HG03575 (cell line): ENCODE data around the gene BMP2.

ENCODE experiments used
- ATAC-seq: cut with Tn5 transposase; IDR thresholded peaks from one replicate; pipeline ENCODE4 v1.9.1; 2021; ENCODE audit not compliant: unreplicated experiment, insufficient number of reproducible peaks, low FRiP score; ENCODE audit errors: extremely low read depth

BMP2 gene

GRCh38 chr20:6767536-6768227 lies at the start of gene BMP2:
TSS of gene BMP2 (plus strand) at chr20:6767686. CDS start at chr20:6770127, 2,441 bp downstream.
- no peak for ATAC-seq

DNA sequence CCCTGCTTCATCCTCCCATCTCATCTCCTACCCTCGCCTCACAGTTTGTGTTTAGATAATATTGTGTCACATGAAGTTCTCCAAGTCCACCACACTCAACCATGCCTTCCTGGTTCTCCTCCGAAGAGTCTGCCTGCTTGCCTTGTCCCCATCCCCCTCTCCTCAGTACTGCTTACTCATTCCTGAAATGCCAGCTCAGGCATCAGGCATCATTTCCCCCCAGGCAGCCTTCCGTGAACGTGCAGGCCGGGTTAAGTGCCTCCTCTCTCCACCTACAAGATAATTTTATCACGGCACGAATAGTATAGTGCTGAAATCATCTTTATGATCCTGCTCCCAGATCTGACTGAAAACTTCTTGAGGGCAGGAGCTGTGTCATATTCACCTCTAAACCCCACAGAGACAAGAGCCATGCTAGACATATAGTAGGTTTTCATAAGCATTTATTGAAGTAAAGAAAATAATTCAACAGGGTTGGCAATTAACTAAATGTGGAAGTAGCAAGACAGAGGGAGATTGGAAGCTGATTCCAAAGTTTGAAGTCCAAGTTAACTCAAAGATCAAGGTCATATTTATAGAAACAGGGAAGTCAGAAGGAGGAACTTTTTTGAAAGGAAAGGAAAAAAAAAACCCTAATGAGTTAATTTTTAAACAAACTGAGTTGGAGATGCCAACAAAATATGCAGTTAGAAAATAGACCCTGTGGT lies 48.7 kb upstream of the BMP2 start:
- no peak for ATAC-seq

- ATAC-seq: no peak
Measured at GRCh38 chr20:6719369-6719721, 48.1 kb upstream of the BMP2 start.

- ATAC-seq: no peak
Measured at GRCh38 chr20:6726761-6727160, 40.7 kb upstream of the BMP2 start.

DNA sequence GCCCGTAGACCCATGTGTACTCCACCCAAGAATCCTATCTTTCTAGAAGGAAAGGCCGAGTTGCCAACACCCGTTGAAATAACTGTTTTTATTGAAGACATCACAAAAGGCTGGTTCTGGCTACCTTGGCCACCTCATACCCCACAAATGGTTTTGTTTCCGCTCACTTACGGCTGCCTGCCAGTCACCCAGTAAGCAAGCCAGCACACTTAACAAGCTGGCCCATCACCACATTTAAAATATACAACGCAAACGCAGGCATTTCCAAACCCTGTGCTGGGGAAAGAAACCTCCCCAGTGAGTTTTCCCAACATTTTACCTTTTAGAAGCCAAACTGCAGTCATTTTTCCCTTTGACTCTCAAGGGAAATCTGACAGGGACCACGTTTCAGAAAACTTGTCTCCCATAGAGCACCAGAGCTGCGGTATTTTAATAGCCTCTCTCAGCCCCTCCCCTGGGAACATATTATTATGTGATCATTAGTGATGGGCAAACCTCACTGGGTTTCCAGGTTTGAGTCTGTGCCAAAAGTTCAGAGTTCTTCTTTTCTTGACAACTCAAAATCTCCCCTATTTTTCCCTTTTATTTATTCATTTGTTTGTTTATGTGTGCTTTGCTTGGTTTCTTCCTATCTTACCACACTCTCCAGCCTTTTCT lies 36.7 kb upstream of the BMP2 start:
- no peak for ATAC-seq

DNA sequence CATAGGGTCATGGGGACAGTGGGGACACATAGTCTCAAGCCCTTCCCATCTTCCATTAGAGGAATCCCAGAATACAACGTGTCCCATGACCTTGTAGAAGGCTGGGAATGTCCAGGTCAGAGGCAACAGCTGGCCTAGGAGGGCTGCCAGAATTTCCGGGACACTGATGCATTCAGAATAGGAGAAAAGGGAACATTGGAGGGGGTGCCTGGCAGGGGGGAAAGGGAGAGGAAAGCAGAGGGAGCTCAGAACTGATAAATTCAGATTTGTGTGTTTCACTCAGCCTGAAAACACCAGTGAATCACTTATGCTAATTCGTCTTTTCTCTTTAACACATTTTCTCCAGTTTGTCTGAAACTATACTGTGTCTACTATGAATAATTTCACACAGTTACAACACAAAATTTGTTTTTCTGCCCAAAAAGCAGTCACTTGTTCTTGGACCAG lies 35.5 kb upstream of the BMP2 start:
- no peak for ATAC-seq

GRCh38 chr20:6732851-6733250 lies 34.6 kb upstream of the BMP2 start:
- ATAC-seq: no peak

- ATAC-seq: no peak
Measured at GRCh38 chr20:6733965-6734364, 33.5 kb upstream of the BMP2 start.

GRCh38 chr20:6735942-6736845 lies 31.3 kb upstream of the BMP2 start:
- ATAC-seq: no peak

DNA sequence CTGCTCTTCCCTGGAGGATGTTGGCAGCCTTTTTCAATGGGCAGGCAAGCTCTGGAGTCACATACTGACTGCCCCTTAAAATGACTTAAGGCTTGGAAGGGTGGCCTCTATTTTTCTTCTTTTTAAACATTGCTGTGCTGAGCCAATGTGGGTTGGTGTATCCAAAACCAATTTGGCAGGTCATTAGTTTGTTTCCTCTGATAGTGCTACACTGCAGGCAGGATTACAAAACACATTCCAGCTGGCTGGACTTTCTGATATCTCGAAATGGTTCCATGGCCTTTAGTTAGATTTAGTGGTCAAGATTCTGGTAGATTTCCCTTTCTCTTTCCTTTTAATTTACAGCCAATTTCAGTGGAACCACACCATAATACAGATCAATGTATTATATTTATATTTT lies 28.1 kb upstream of the BMP2 start:
- ATAC-seq: no peak

DNA sequence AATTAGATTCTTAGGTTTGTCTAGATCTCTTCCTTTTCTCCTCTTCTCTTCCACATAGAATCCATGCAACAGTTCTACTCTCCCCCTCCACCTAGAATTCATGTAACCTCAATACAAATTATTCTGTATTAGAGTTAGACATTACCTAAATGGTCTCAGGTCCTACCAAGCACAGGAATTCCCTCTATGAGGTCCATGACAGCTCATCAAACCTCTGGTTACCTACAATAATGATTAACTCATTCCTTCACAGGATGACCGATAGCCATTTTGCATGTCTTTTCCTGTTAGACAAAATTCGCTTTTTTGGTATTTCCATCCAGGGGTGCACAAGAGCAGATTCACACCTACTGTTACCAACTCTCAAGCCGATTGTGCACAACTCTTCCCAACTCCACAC lies 27.4 kb upstream of the BMP2 start:
- ATAC-seq: no peak

DNA sequence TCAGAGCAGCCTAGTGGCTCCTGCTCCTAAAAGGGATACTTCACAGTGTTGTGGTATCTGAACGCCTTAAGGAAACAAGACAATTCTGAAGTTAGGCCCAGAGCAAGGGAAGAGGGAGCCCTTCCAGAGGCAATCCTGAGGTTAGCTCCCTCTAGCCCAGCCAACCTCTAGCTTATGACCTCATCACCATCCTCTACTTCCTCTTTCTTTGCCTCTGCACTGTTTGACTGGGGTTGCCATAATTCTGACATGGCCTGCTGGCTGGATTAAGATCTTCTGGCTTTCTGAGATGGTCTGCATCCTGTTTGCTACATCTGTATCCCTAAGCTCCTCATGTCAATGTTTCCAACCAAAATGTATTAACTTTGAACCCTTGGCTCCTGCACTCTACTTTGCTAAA lies 23.3 kb upstream of the BMP2 start:
- ATAC-seq: no peak

DNA sequence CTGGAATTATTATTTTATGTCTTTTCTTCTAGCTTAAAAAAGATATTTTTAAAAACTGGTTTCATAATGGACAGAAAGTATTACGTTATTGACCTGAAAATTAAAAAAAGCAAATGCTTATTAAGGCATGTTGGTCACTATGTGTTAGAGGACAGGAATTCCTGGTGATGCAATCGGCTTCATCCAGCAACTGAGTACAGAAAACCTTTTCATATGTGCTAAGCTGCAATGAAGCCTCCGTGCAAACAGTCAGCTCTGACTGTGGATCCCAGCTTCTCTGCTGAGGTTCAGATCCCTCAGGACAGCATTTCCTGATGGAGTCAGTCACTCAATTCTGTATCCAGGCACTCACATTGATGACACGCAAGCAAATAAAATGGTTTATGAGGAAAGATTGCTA lies 22.7 kb upstream of the BMP2 start:
- no peak for ATAC-seq

DNA sequence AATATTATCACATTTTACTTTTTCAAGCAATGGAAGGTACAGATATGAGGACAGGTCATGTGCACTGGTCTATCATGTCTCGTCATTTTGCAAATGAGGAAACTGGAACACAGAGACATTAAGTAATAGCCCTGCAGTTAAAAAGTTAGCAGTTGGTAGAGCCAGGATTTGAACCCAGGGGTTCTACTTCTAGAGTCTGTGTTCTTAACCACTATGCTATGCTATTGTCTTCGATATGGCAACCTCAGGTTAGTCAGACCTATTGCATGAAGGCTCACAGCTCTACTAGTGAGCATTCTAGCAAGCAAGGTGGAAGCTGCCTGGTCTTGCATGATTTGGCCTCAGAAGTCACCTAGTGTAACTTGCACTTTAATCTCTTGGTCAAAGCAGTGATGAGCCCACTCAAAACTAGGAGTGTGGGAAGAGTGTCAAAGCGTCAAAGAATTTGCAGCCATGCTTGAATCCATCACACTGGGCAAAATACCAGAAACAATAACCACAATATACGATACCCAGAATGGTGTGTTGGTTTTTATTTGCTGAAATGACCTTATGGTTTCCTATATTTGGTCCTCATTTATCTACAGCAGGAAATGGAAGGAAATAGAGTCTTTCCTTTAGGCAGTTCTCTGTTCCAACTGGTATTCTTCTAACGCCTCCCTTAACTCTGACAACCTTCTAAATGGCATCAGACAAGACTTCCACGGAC lies 20.4 kb upstream of the BMP2 start:
- no peak for ATAC-seq

DNA sequence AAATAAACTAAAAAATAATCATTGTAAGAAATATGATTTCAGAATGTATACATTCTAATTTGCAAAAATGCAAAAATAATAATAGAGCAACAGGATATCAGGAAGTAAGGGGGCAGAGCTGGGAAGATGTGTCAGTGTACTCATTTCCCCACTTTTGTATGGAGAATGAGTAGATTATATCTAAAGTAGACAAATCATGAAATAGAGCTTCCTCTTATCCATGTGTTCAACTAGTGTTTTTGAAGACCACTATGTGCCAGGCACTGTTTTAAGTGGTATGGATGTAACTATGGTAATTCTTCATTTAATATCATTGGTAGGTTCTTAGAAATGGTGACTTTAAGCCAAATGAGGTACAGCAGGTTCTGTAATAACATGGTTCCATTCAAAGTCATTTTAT lies 17.0 kb upstream of the BMP2 start:
- ATAC-seq: no peak

DNA sequence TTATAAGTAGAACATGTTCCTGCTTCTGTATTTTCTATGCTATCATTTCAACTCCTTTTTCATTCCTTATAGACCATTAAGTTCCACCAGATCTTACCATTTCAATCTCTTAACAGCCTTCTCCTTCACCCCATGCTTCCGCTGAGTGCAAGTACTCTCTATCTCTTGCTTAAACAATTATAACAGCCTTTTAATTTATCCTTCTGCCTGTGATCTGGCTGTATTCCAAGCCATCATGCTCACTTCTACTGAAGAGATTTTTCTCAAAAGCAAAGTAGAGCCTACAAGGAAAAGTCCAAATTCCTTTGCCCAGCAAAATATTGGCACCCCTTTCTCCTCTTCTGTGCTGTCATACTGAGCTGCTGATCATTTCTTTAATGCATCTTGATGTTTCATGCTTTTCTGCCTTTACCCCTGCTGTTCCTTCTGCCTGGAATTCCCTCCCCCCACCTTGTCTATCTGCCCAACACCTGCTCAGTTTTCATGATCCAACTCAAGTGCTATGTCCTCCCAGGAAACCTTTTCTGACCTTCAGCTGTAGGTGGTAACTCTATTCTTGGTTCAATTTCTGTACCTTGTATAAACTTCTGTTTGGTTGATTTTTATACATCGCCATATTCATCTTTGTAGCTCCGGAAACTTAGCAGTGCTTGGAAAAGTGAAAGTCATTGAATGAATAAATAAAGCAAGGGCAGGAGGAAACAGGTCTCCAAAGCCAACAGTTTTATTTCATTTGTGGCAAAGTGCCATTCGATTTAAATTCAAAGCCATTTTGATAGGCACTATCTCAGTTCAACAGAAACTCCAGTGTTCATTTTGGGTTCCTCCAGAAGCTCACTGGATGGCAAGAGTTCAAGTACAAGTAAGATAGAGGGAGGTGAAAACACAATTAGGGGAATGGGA lies 10.5 kb upstream of the BMP2 start:
- ATAC-seq: no peak

- ATAC-seq: no peak
Measured at GRCh38 chr20:6764619-6765018, 2.9 kb upstream of the BMP2 start.
